Hepatocyte (in vitro differentiated cells): ENCODE results near the gene PTPN1. TPM values are rescaled to one million over a fixed set of nuclear protein-coding genes. Genes with fewer than 3 reads are reported as not detected.
A peak's percentile ranks its signal among the peaks of the same experiment; 100 is the strongest.

Experiments
- DNase-seq: peaks from one replicate; pipeline ENCODE4 v3.0.0-alpha.2; 2016; ENCODE audit warnings: low spot score
- H2AFZ ChIP-seq: fragments of 200-600 bp; sonication (generic); 2 replicates; pipeline ENCODE4 v1.6.0; 2016; ENCODE audit warnings: antibody characterized with exemption, mild to moderate bottlenecking
- H3K27ac ChIP-seq: fragments of 200-600 bp; sonication (generic); 2 replicates; pipeline ENCODE4 v1.5.1; 2016; ENCODE audit warnings: mild to moderate bottlenecking
- H3K27me3 ChIP-seq: fragments of 200-600 bp; sonication (generic); 2 replicates; pipeline ENCODE4 v1.6.1; 2016
- H3K36me3 ChIP-seq: fragments of 200-600 bp; sonication (generic); replicated peaks from 2 replicates; pipeline ENCODE4 v1.5.1; 2016; ENCODE audit warnings: low read depth; ENCODE audit not compliant: insufficient read depth
- H3K4me1 ChIP-seq: fragments of 200-600 bp; sonication (generic); 2 replicates; pipeline ENCODE4 v1.5.1; 2016; ENCODE audit warnings: mild to moderate bottlenecking, moderate library complexity; ENCODE audit not compliant: insufficient read depth
- H3K4me2 ChIP-seq: fragments of 200-600 bp; sonication (generic); 2 replicates; pipeline ENCODE4 v1.6.0; 2016
- H3K4me3 ChIP-seq: fragments of 200-600 bp; sonication (generic); 2 replicates; pipeline ENCODE4 v1.5.1; 2016; ENCODE audit warnings: mild to moderate bottlenecking
- H3K79me2 ChIP-seq: fragments of 200-600 bp; sonication (generic); 2 replicates; pipeline ENCODE4 v1.6.0; 2017; ENCODE audit warnings: mild to moderate bottlenecking
- H3K9me2 ChIP-seq: fragments of 200-600 bp; sonication (generic); replicated peaks from 2 replicates; pipeline ENCODE4 v1.6.0; 2017; ENCODE audit warnings: mild to moderate bottlenecking; ENCODE audit not compliant: insufficient read depth
- H3K9me3 ChIP-seq: fragments of 200-600 bp; sonication (generic); 2 replicates; pipeline ENCODE4 v1.5.1; 2016; ENCODE audit warnings: low read depth, mild to moderate bottlenecking
- H4K20me1 ChIP-seq: fragments of 200-600 bp; sonication (generic); 2 replicates; pipeline ENCODE4 v1.6.0; 2016; ENCODE audit warnings: mild to moderate bottlenecking; ENCODE audit not compliant: insufficient read depth, poor library complexity, severe bottlenecking
- CTCF ChIP-seq: fragments of 200-600 bp; sonication (generic); IDR thresholded peaks from 2 replicates; pipeline ENCODE4 v1.5.1; 2016; ENCODE audit warnings: antibody characterized with exemption, mild to moderate bottlenecking; ENCODE audit not compliant: poor library complexity
- EZH2 ChIP-seq: fragments of 200-600 bp; sonication (generic); IDR thresholded peaks from 2 replicates; pipeline ENCODE4 v1.6.1; 2016; ENCODE audit warnings: antibody characterized with exemption, mild to moderate bottlenecking, borderline replicate concordance
- EZH2phosphoT487 ChIP-seq: fragments of 200-600 bp; sonication (generic); IDR thresholded peaks from one replicate; pipeline ENCODE4 v1.6.1; 2018; ENCODE audit warnings: antibody characterized with exemption, mild to moderate bottlenecking, low read depth, moderate library complexity; ENCODE audit not compliant: unreplicated experiment, severe bottlenecking
- WGBS: methylation state at CpG from one replicate; pipeline ENCODE4 v1.1.6; 2016; ENCODE audit warnings: low lambda C conversion rate; ENCODE audit errors: missing lambda C conversion rate; 5-methylcytosine and 5-hydroxymethylcytosine counted together
- polyA plus RNA-seq: library from polyadenylated mRNA; unstranded; fragments of >200 nt; fragmentation: Nextera tagmentation; extraction: Ambion mirVana; gene quantifications from 2 replicates; pipeline ENCODE4 v1.2.1, GENCODE V29; 2016
- total RNA-seq: library from RNA; depleted of rRNA; stranded (reverse); fragments of >200 nt; gene quantifications from 2 replicates; pipeline ENCODE4 v1.2.3, GENCODE V29; 2014

PTPN1 gene
- total and polyA plus RNA-seq, 2 experiments from 2014 or later, result 22.0 to 32.1 TPM

GRCh38 chr20:50533464-50533863 lies 23.3 kb downstream of the PTPN1 start:
- Histone ChIP-seq H3K79me2 (peaks cover 97% of the 10 kb centered on the region), H2AFZ (no peak overlapping the region), H3K27me3 (no peaks in the 10 kb centered on the region), H3K4me1 (peaks cover 22% of the 10 kb centered on the region), H3K36me3 (no peaks in the 10 kb centered on the region), H4K20me1 (peaks cover 28% of the 10 kb centered on the region), H3K9me3 (no peaks in the 10 kb centered on the region), H3K27ac (no peak overlapping the region), H3K9me2 (no peaks in the 10 kb centered on the region), H3K4me2 (no peak overlapping the region), H3K4me3 (no peak overlapping the region)
- no peak for DNase-seq
- TF ChIP-seq EZH2, result no peak
- TF ChIP-seq EZH2phosphoT487, result no peak
- no peak for TF ChIP-seq CTCF
- WGBS, result 93% methylated on average over 7 of the region's 7 CpGs

DNA sequence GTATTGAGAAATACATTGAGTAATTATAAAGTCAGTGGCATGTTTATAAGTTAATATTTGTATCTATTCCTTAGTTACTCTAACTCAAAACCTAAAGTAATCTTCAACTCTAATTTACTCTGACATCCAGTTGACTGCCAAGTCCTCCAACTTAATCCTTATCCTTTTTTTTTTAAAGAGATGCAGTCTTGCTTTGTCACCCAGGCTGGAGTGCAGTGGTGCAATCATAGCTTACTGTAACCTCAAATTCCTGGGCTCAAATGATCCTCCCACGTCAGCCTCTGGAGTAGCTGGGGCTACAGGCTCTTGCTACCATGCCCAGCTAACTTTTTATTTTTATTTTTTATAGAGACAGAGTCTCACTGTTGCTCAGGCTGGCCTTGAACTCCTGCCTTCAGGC lies 24.4 kb downstream of the PTPN1 start:
- WGBS, result 71% methylated on average over 1 of the region's 1 CpG
- Histone ChIP-seq H2AFZ (no peak overlapping the region), H3K4me3 (no peak overlapping the region), H3K79me2 (peaks cover 97% of the 10 kb centered on the region), H3K4me1 (peaks cover 16% of the 10 kb centered on the region), H3K4me2 (no peak overlapping the region), H3K9me2 (no peaks in the 10 kb centered on the region), H3K36me3 (no peaks in the 10 kb centered on the region), H3K27me3 (no peaks in the 10 kb centered on the region), H3K9me3 (no peaks in the 10 kb centered on the region), H4K20me1 (peaks cover 21% of the 10 kb centered on the region), H3K27ac (peak overlapping the region; percentile 58)
- no peak for DNase-seq
- TF ChIP-seq CTCF, result no peak
- TF ChIP-seq EZH2phosphoT487, result no peak
- no peak for TF ChIP-seq EZH2

DNA sequence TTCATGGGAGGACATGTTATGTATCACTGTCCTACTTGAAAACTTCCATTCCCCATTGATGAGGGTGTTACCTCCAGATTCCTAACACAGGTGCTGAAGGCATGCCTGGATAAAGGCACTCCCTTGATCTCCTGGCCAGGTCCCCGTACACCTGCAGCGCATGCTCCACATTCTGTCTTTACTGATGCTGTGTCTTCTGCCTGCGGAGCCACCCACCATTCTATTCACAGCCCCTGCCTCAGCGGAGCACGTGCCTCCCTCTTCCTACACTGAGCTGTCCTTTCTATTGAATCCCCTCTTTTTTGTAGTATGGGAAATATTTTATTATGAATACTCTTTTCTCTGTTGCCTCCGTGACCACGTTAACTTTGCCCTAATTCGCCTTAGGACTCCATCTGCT lies 25.0 kb downstream of the PTPN1 start:
- no peaks in the 10 kb centered on the region for H3K27me3 ChIP-seq
- no peak for TF ChIP-seq EZH2
- TF ChIP-seq EZH2phosphoT487, result no peak
- TF ChIP-seq CTCF, result no peak
- H3K9me3 ChIP-seq, result no peaks in the 10 kb centered on the region
- no peak overlapping the region for H3K4me3 ChIP-seq
- peaks cover 97% of the 10 kb centered on the region for H3K79me2 ChIP-seq
- H4K20me1 ChIP-seq, result peaks cover 21% of the 10 kb centered on the region
- 86% methylated on average over 8 of the region's 8 CpGs for WGBS
- H3K27ac ChIP-seq, result peak overlapping the region; percentile 58
- DNase-seq, result no peak
- H3K4me2 ChIP-seq, result no peak overlapping the region
- no peaks in the 10 kb centered on the region for H3K9me2 ChIP-seq
- peaks cover 16% of the 10 kb centered on the region for H3K4me1 ChIP-seq
- H2AFZ ChIP-seq, result no peak overlapping the region
- no peaks in the 10 kb centered on the region for H3K36me3 ChIP-seq

- Histone ChIP-seq H3K36me3 (no peaks in the 10 kb centered on the region), H4K20me1 (peaks cover 21% of the 10 kb centered on the region), H3K4me1 (peaks cover 20% of the 10 kb centered on the region), H3K4me3 (no peak overlapping the region), H3K79me2 (peaks cover 92% of the 10 kb centered on the region), H3K27ac (no peak overlapping the region), H3K9me3 (no peaks in the 10 kb centered on the region), H2AFZ (no peak overlapping the region), H3K4me2 (no peak overlapping the region), H3K9me2 (no peaks in the 10 kb centered on the region), H3K27me3 (no peaks in the 10 kb centered on the region)
- DNase-seq, result peak; percentile 36
- TF ChIP-seq EZH2 (no peak), CTCF (no peak), EZH2phosphoT487 (no peak)
- 67% methylated on average over 4 of the region's 4 CpGs for WGBS
Measured at GRCh38 chr20:50536333-50536732, 26.1 kb downstream of the PTPN1 start.
